Body of pancreas (tissue), 4 donors: ENCODE results near the gene GPR161. TPM values are rescaled to one million over a fixed set of nuclear protein-coding genes. Genes with fewer than 3 reads are reported as not detected.

ENCODE experiments used
- ATAC-seq: fragments of 150-250 bp; one replicate; pipeline ENCODE4 v1.9.1; 2016
- DNase-seq, 4 donors: peaks; one replicate each; pipeline ENCODE4 v3.0.0-alpha.2; 2019
- H3K27ac ChIP-seq, 4 donors: fragments of 200-600 bp; sonication (generic); 1 replicate in 3 of 4; 2 replicates in 1 of 4; pipeline versions ENCODE4 v1.5.1 to v1.6.1; 2016 to 2019; ENCODE audit warnings: mild to moderate bottlenecking in 1 of 4, mixed read lengths in 1 of 4, moderate library complexity in 1 of 4
- H3K27me3 ChIP-seq, 2 donors: fragments of 200-600 bp; sonication (generic); one replicate each; pipeline ENCODE4 v1.6.0; 2016; ENCODE audit warnings: mild to moderate bottlenecking in 1 of 2
- H3K36me3 ChIP-seq, 2 donors: fragments of 200-600 bp; sonication (generic); replicated peaks in 1 of 2; 2 replicates each; pipeline ENCODE4 v1.5.1; 2016; ENCODE audit warnings: low read depth in 2 of 2; ENCODE audit not compliant: insufficient read depth in 1 of 2
- H3K4me1 ChIP-seq: fragments of 200-600 bp; sonication (generic); one replicate; pipeline ENCODE4 v1.6.0; 2016
- H3K4me3 ChIP-seq, 2 donors: fragments of 200-600 bp; sonication (generic); 1 replicate in 1 of 2; 2 replicates in 1 of 2; pipeline ENCODE4 v1.5.1; 2016 to 2019
- H3K9me3 ChIP-seq, 3 donors: fragments of 200-600 bp; sonication (generic); 1 replicate in 2 of 3; 2 replicates in 1 of 3; pipeline ENCODE4 v1.5.1; 2016
- CTCF ChIP-seq, 7 experiments: fragments of 450-650 bp in 4 of 7; fragments of 200-600 bp in 3 of 7; sonication (generic) in 3 of 7; IDR thresholded peaks; one replicate each; pipeline ENCODE4 v1.5.1; 2016 to 2019; ENCODE audit warnings: antibody characterized with exemption in 7 of 7
- POLR2A ChIP-seq, 3 donors: fragments of 450-650 bp; IDR thresholded peaks; one replicate each; pipeline ENCODE4 v1.6.1; 2016; ENCODE audit warnings: antibody characterized with exemption in 3 of 3, mild to moderate bottlenecking in 2 of 3
- WGBS, 2 donors: methylation state at CpG; one replicate each; pipeline ENCODE4 v1.1.5; 2017; 5-methylcytosine and 5-hydroxymethylcytosine counted together
- intact Hi-C: fragments of 100-400 bp; cut with DNase I; formaldehyde crosslinking; loops from one replicate; pipeline ENCODE4 v1.15.1; 2023
- total RNA-seq, 2 donors: library from RNA; depleted of rRNA; stranded (reverse); fragments of >200 nt; gene quantifications; one replicate each; pipeline ENCODE4 v1.1.0, GENCODE V29; 2016

GPR161 gene
- total RNA-seq, 2 donors from 2014 or later: 2.6 to 6.5 TPM

- ATAC-seq: no peak
Observed at GRCh38 chr1:168081373-168082007, 55.2 kb downstream of the GPR161 start.

GRCh38 chr1:168079761-168080160 is 57.0 kb downstream of the GPR161 start:
- ATAC-seq (no peak), DNase-seq (no peak)
- Histone ChIP-seq H3K27me3 (no peaks in the 10 kb centered on the region), H3K4me1 (peaks cover 18% of the 10 kb centered on the region), H3K36me3 (peaks cover 0 to 2% of the 10 kb centered on the region in 2 donors), H3K27ac (no peak overlapping the region), H3K4me3 (no peak overlapping the region), H3K9me3 (no peaks in the 10 kb centered on the region)
- TF ChIP-seq CTCF (IDR thresholded peaks at IDR 0.05): no peak
- intact Hi-C loops: no loop called here

More at GRCh38 chr1:168081373-168082007, 55.2 kb downstream of the GPR161 start:
- DNase-seq: peak in 1 of 4 donors; percentile 46
- H3K27ac ChIP-seq: peak overlapping the region in 1 of 4 donors; percentile 15
- 72 to 90% methylated on average over 4 of the region's 4 CpGs for WGBS, 2 donors
- no peaks in the 10 kb centered on the region for H3K9me3 ChIP-seq
- H3K4me1 ChIP-seq: peaks cover 32% of the 10 kb centered on the region
- H3K27me3 ChIP-seq: no peaks in the 10 kb centered on the region
- no peak overlapping the region for H3K4me3 ChIP-seq
- no peak for TF ChIP-seq CTCF (IDR thresholded peaks at IDR 0.05)
- no peak for TF ChIP-seq POLR2A (IDR thresholded peaks at IDR 0.05)
- H3K36me3 ChIP-seq: no peaks in the 10 kb centered on the region
- intact Hi-C loops: no loop called here

- Histone ChIP-seq H3K27ac (no peak overlapping the region), H3K4me1 (no peaks in the 10 kb centered on the region), H3K36me3 (peaks cover 9 to 22% of the 10 kb centered on the region in 2 donors), H3K27me3 (no peaks in the 10 kb centered on the region), H3K4me3 (no peak overlapping the region), H3K9me3 (no peaks in the 10 kb centered on the region)
- 91 to 93% methylated on average over 3 of the region's 3 CpGs for WGBS, 2 donors
- intact Hi-C loops: no loop called here
- TF ChIP-seq POLR2A (IDR thresholded peaks at IDR 0.05): no peak
- TF ChIP-seq CTCF (IDR thresholded peaks at IDR 0.05): no peak
- DNase-seq: no peak
- no peak for ATAC-seq
Observed at GRCh38 chr1:168069384-168069783, 67.3 kb downstream of the GPR161 start.

GRCh38 chr1:168065506-168065905 is 71.2 kb downstream of the GPR161 start:
- H3K27me3 ChIP-seq: no peaks in the 10 kb centered on the region
- H3K27ac ChIP-seq: no peak overlapping the region
- no peak for TF ChIP-seq POLR2A (IDR thresholded peaks at IDR 0.05)
- TF ChIP-seq CTCF (IDR thresholded peaks at IDR 0.05): no peak
- H3K4me1 ChIP-seq: no peaks in the 10 kb centered on the region
- H3K36me3 ChIP-seq: peaks cover 7 to 17% of the 10 kb centered on the region in 2 donors
- 81 to 82% methylated on average over 3 of the region's 3 CpGs for WGBS, 2 donors
- H3K4me3 ChIP-seq: no peak overlapping the region
- ATAC-seq: no peak
- intact Hi-C loops: no loop called here
- no peaks in the 10 kb centered on the region for H3K9me3 ChIP-seq
- no peak for DNase-seq

- no peak overlapping the region for H3K4me3 ChIP-seq
- ATAC-seq: no peak
- H3K4me1 ChIP-seq: no peaks in the 10 kb centered on the region
- no peak overlapping the region for H3K27ac ChIP-seq
- TF ChIP-seq POLR2A (IDR thresholded peaks at IDR 0.05): no peak
- no peak for TF ChIP-seq CTCF (IDR thresholded peaks at IDR 0.05)
- intact Hi-C loops: no loop called here
- H3K9me3 ChIP-seq: no peaks in the 10 kb centered on the region
- peaks cover 5 to 10% of the 10 kb centered on the region in 2 donors for H3K36me3 ChIP-seq
- WGBS, 2 donors: 94 to 95% methylated on average over 1 of the region's 1 CpG
- no peak for DNase-seq
- H3K27me3 ChIP-seq: no peaks in the 10 kb centered on the region
Observed at GRCh38 chr1:168064216-168064615, 72.5 kb downstream of the GPR161 start.
